ENCODE data around the gene CEP152. TPM values are rescaled to one million over a fixed set of nuclear protein-coding genes. Genes with fewer than 3 reads are reported as not detected.

The CEP152 gene
- total RNA-seq, 2 donors from 2014 or later = 12.3 to 19.1 TPM

GRCh38 chr15:48814286-48814685, 3.4 kb upstream of the CEP152 start:
- H3K36me3 ChIP-seq (ENCODE audit: control insufficient read depth, insufficient read depth, low read length) = no peaks in the 10 kb centered on the region
- peaks cover 8% of the 10 kb centered on the region for H3K27me3 Mint-ChIP-seq (ENCODE audit: insufficient read depth)
- no peak overlapping the region for H3K9ac ChIP-seq (ENCODE audit: extremely low read depth, low read length, poor library complexity, severe bottlenecking)
- H3K4me1 ChIP-seq (ENCODE audit: control insufficient read depth, insufficient read depth, low read length) = no peaks in the 10 kb centered on the region
- H3K4me3 ChIP-seq (ENCODE audit: low read length) = no peak overlapping the region
- no peaks in the 10 kb centered on the region for H3K36me3 Mint-ChIP-seq (ENCODE audit: low read depth)
- no peak overlapping the region for H3K27ac ChIP-seq (ENCODE audit: low read depth, low read length)
- no peaks in the 10 kb centered on the region for H3K9me3 Mint-ChIP-seq
- H3K4me3 Mint-ChIP-seq = no peak overlapping the region
- WGBS, 2 experiments (ENCODE audit: insufficient coverage in 1 of 2, insufficient read length in 1 of 2) = 83% methylated on average over 1 to 2 of the region's 2 CpGs
- H3K9me3 ChIP-seq (ENCODE audit: control insufficient read depth, low read length) = no peaks in the 10 kb centered on the region
- peaks cover 5% of the 10 kb centered on the region for H3K4me1 Mint-ChIP-seq
- DNase-seq = no peak
- H3K27ac Mint-ChIP-seq = no peak overlapping the region
- TF ChIP-seq CTCF (conservative IDR thresholded peaks at IDR 0.05) = no peak
- H3K27me3 ChIP-seq (ENCODE audit: control insufficient read depth, insufficient read depth, low read length, poor library complexity, severe bottlenecking) = no peaks in the 10 kb centered on the region

GRCh38 chr15:48811325-48811958, 573 bp upstream of the CEP152 start:
- H3K27me3 Mint-ChIP-seq (ENCODE audit: insufficient read depth) = peaks cover 8% of the 10 kb centered on the region
- peak overlapping the region; percentile 89 for H3K4me3 ChIP-seq (ENCODE audit: low read length)
- no peaks in the 10 kb centered on the region for H3K9me3 Mint-ChIP-seq
- no peaks in the 10 kb centered on the region for H3K4me1 ChIP-seq (ENCODE audit: control insufficient read depth, insufficient read depth, low read length)
- no peak overlapping the region for H3K27ac ChIP-seq (ENCODE audit: low read depth, low read length)
- H3K36me3 Mint-ChIP-seq (ENCODE audit: low read depth) = no peaks in the 10 kb centered on the region
- peaks cover 10% of the 10 kb centered on the region for H3K4me1 Mint-ChIP-seq
- peak overlapping the region; percentile 92 for H3K4me3 Mint-ChIP-seq
- no peaks in the 10 kb centered on the region for H3K9me3 ChIP-seq (ENCODE audit: control insufficient read depth, low read length)
- H3K27ac Mint-ChIP-seq = peak overlapping the region; percentile 54
- no peaks in the 10 kb centered on the region for H3K36me3 ChIP-seq (ENCODE audit: control insufficient read depth, insufficient read depth, low read length)
- DNase-seq = peak; percentile 55
- TF ChIP-seq CTCF (conservative IDR thresholded peaks at IDR 0.05) = peak; percentile 52
- H3K27me3 ChIP-seq (ENCODE audit: control insufficient read depth, insufficient read depth, low read length, poor library complexity, severe bottlenecking) = no peaks in the 10 kb centered on the region
- H3K9ac ChIP-seq (ENCODE audit: extremely low read depth, low read length, poor library complexity, severe bottlenecking) = peak overlapping the region; percentile 22
- WGBS, 2 experiments (ENCODE audit: insufficient coverage in 1 of 2, insufficient read length in 1 of 2) = 3 to 15% methylated on average over 13 to 25 of the region's 25 CpGs

- no peaks in the 10 kb centered on the region for H3K4me1 ChIP-seq (ENCODE audit: control insufficient read depth, insufficient read depth, low read length)
- peaks cover 5% of the 10 kb centered on the region for H3K36me3 ChIP-seq (ENCODE audit: control insufficient read depth, insufficient read depth, low read length)
- no peaks in the 10 kb centered on the region for H3K9me3 ChIP-seq (ENCODE audit: control insufficient read depth, low read length)
- 17 to 47% methylated on average over 1 to 2 of the region's 2 CpGs for WGBS, 2 experiments (ENCODE audit: insufficient coverage in 1 of 2, insufficient read length in 1 of 2)
- no peak for DNase-seq
- no peak overlapping the region for H3K27ac Mint-ChIP-seq
- no peaks in the 10 kb centered on the region for H3K9me3 Mint-ChIP-seq
- peaks cover 16% of the 10 kb centered on the region for H3K4me1 Mint-ChIP-seq
- no peak overlapping the region for H3K4me3 ChIP-seq (ENCODE audit: low read length)
- no peak overlapping the region for H3K27ac ChIP-seq (ENCODE audit: low read depth, low read length)
- H3K27me3 ChIP-seq (ENCODE audit: control insufficient read depth, insufficient read depth, low read length, poor library complexity, severe bottlenecking) = no peaks in the 10 kb centered on the region
- no peak for TF ChIP-seq CTCF (conservative IDR thresholded peaks at IDR 0.05)
- H3K36me3 Mint-ChIP-seq (ENCODE audit: low read depth) = peaks cover 8% of the 10 kb centered on the region
- no peaks in the 10 kb centered on the region for H3K27me3 Mint-ChIP-seq (ENCODE audit: insufficient read depth)
- H3K9ac ChIP-seq (ENCODE audit: extremely low read depth, low read length, poor library complexity, severe bottlenecking) = no peak overlapping the region
- no peak overlapping the region for H3K4me3 Mint-ChIP-seq
Observed at GRCh38 chr15:48806151-48806550, 4.7 kb downstream of the CEP152 start.

Data from endodermal cell (in vitro differentiated cells).